Bronchial epithelial cell (primary cell): ENCODE measurements around the gene MUC21. TPM values are rescaled to one million over a fixed set of nuclear protein-coding genes. Genes with fewer than 3 reads are reported as not detected.
"Not testable (repeated sequence)": the region's sequence is repeated elsewhere in the genome, so short reads cannot be mapped to it uniquely, and the experiment has no call there.

Experiments used
- DNase-seq: peaks from one replicate; pipeline ENCODE4 v3.0.0-alpha.2; 2010; ENCODE audit warnings: low read depth
- FAIRE-seq: peaks from 2 replicates; lab custom pipeline; 2011; peaks lifted over from hg19 to GRCh38; lab: Jason Lieb, UNC
- H3K27me3 ChIP-seq: 2 replicates; pipeline ENCODE4 v1.5.1; 2011; ENCODE audit warnings: low read length; ENCODE audit not compliant: control insufficient read depth, insufficient read depth
- H3K36me3 ChIP-seq: 2 replicates; pipeline ENCODE4 v1.5.1; 2011; ENCODE audit warnings: low read length; ENCODE audit not compliant: control insufficient read depth, insufficient read depth
- H3K4me3 ChIP-seq: 2 replicates; pipeline ENCODE4 v1.5.1; 2011; ENCODE audit warnings: mild to moderate bottlenecking, low read depth, low read length, control low read depth
- total RNA-seq: library from RNA; depleted of rRNA; stranded (reverse); fragments of >200 nt; gene quantifications from 2 replicates; pipeline ENCODE4 v1.2.1, GENCODE V29; 2014
- TF ChIP-seq, protein P1 (sequence below): IDR thresholded peaks from 2 replicates; pipeline ENCODE4 v1.5.1; 2011; ENCODE audit warnings: mild to moderate bottlenecking, moderate library complexity, low read length, control low read depth, inconsistent platforms; ENCODE audit not compliant: insufficient read depth, severe bottlenecking

The MUC21 gene
- total RNA-seq, 1 donor from 2014 or later, result 0.53 TPM

- DNase-seq (peak; percentile 87), FAIRE-seq (no peak)
- Histone ChIP-seq H3K27me3 (no peaks in the 10 kb centered on the region), H3K4me3 (no peak within 1 kb of the TSS), H3K36me3 (no peaks in the 10 kb centered on the region)
- TF ChIP-seq, protein P1, sequence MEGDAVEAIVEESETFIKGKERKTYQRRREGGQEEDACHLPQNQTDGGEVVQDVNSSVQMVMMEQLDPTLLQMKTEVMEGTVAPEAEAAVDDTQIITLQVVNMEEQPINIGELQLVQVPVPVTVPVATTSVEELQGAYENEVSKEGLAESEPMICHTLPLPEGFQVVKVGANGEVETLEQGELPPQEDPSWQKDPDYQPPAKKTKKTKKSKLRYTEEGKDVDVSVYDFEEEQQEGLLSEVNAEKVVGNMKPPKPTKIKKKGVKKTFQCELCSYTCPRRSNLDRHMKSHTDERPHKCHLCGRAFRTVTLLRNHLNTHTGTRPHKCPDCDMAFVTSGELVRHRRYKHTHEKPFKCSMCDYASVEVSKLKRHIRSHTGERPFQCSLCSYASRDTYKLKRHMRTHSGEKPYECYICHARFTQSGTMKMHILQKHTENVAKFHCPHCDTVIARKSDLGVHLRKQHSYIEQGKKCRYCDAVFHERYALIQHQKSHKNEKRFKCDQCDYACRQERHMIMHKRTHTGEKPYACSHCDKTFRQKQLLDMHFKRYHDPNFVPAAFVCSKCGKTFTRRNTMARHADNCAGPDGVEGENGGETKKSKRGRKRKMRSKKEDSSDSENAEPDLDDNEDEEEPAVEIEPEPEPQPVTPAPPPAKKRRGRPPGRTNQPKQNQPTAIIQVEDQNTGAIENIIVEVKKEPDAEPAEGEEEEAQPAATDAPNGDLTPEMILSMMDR, result no peak
Measured at GRCh38 chr6:31010393-31011060, 27.0 kb downstream of the MUC21 start, which contains the start of gene MUC22. TSS of gene MUC22 (plus strand) at chr6:31010474. CDS start at chr6:31010707, 233 bp downstream.

GRCh38 chr6:31011153-31011552 lies 27.6 kb downstream of the MUC21 start:
- no peak for FAIRE-seq
- Histone ChIP-seq H3K27me3 (no peaks in the 10 kb centered on the region), H3K4me3 (no peak overlapping the region), H3K36me3 (no peaks in the 10 kb centered on the region)
- no peak for DNase-seq
- TF ChIP-seq, protein P1, result no peak

DNA sequence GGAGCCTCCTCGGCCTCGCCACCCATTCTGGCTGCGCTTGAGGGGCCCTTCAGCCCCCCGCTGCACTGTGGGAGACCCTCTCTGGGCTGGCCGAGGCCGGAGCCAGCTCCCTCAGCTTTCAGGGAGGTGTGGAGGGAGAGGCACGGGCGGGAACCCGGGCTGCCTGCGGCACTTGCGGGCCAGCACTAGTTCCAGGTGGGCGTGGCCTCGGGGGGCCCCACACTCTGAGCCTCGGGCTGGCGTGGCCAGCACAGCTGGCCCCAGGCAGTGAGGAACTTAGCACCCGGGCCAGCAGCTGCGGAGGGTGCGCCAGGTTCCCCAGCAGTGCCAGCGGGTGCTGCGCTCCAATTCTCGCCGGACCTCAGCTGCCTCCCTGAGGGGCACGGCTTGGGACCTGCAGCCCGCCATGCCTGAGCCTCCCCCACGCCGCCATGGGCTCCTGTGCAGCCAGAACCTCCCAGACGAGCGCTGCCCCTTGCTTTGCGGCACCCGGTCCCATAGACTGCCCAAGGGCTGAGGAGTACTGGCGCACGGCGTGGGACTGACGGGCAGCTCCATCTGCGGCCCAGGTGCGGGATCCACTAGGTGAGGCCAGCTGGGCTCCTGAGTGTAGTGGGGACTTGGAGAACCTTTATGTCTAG lies 33.3 kb downstream of the MUC21 start:
- DNase-seq (no peak), FAIRE-seq (no peak)
- Histone ChIP-seq H3K27me3 (no peaks in the 10 kb centered on the region), H3K36me3 (no peaks in the 10 kb centered on the region), H3K4me3 (no peak overlapping the region)
- TF ChIP-seq, protein P1, result no peak

GRCh38 chr6:31017436-31017835 lies 33.9 kb downstream of the MUC21 start:
- not testable (repeated sequence) for H3K4me3 ChIP-seq, FAIRE-seq, DNase-seq, H3K36me3 ChIP-seq, H3K27me3 ChIP-seq

DNA sequence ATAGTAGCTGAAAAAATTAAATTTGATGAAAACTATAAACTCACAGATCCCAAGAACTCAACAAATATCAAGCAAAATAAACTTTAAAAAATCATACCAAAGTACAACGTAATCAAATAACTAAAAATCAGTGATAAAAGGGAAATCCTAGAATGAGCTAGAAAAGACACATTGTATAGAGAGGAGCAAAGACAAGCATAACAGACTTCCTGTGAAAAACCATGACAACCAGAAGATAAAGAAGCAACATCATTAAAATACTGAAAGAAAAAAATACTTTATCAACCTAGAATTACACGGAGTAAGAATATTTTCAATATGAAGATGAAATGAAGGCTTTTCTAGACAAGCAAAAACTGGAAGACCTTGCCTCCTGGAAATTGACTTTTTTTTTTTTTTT lies 36.5 kb downstream of the MUC21 start:
- TF ChIP-seq, protein P1, result no peak

DNA sequence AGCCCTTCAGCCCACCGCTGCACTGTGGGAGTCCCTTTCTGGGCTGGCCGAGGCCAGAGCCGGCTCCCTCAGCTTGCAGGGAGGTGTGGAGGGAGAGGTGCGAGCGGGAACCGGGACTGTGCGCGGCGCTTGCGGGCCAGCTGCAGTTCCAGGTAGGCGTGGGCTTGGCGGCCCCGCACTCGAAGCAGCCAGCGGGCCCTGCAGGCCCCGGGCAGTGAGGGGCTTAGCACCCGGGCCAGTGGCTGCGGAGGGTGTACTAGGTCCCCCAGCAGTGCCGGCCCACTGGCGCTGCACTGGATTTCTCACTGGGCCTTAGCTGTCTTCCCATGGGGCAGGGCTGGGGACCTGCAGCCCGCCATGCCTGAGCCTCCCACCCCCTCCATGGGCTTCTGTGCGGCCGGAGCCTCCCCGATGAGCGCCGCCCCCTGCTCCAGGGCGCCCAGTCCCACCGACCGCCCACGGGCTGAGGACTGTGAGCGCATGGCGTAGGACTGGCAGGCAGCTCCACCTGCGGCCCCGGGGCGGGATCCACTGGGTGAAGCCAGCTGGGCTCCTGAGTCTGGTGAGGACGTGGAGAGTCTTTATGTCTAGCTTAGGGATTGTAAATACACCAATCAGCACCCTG lies 37.2 kb downstream of the MUC21 start:
- not testable (repeated sequence) for DNase-seq, H3K27me3 ChIP-seq, H3K4me3 ChIP-seq, FAIRE-seq, H3K36me3 ChIP-seq

More for the DNA sequence above, 36.5 kb downstream of the MUC21 start:
- FAIRE-seq (no peak), DNase-seq (no peak)
- Histone ChIP-seq H3K27me3 (no peaks in the 10 kb centered on the region), H3K4me3 (no peak overlapping the region), H3K36me3 (no peaks in the 10 kb centered on the region)

GRCh38 chr6:31021705-31022531 lies 38.4 kb downstream of the MUC21 start:
- H3K4me3 ChIP-seq, FAIRE-seq, H3K36me3 ChIP-seq, H3K27me3 ChIP-seq, DNase-seq: not testable (repeated sequence)
